Subcutaneous abdominal adipose tissue (tissue), 5 donors: ENCODE measurements around the gene IREB2.

Experiments used
- H3K27ac ChIP-seq: one replicate; pipeline ENCODE4 v1.7.0; 2013; ENCODE audit warnings: low read depth, mild to moderate bottlenecking, inconsistent platforms, low read length, moderate library complexity
- H3K27me3 ChIP-seq, 5 donors: one replicate each; pipeline ENCODE4 v1.7.0; 2013; ENCODE audit warnings: low read length in 5 of 5, inconsistent platforms in 1 of 5; ENCODE audit not compliant: control insufficient read depth in 5 of 5, insufficient read depth in 4 of 5
- H3K36me3 ChIP-seq, 5 donors: one replicate each; pipeline ENCODE4 v1.7.0; 2013; ENCODE audit warnings: low read length in 5 of 5; ENCODE audit not compliant: control insufficient read depth in 5 of 5, insufficient read depth in 5 of 5
- H3K4me1 ChIP-seq, 5 donors: one replicate each; pipeline ENCODE4 v1.7.0; 2013; ENCODE audit warnings: low read length in 5 of 5, mild to moderate bottlenecking in 3 of 5, moderate library complexity in 1 of 5; ENCODE audit not compliant: control insufficient read depth in 5 of 5, insufficient read depth in 5 of 5
- H3K4me3 ChIP-seq, 5 donors: one replicate each; pipeline ENCODE4 v1.7.0; 2013; ENCODE audit warnings: low read length in 5 of 5, low read depth in 1 of 5
- H3K9ac ChIP-seq, 5 donors: one replicate each; pipeline ENCODE4 v1.7.0; 2013; ENCODE audit warnings: low read length in 5 of 5, mild to moderate bottlenecking in 4 of 5, moderate library complexity in 3 of 5
- H3K9me3 ChIP-seq, 5 donors: one replicate each; pipeline ENCODE4 v1.7.0; 2013; ENCODE audit warnings: low read length in 5 of 5; ENCODE audit not compliant: control insufficient read depth in 5 of 5
- donor health status: healthy.
- donor health status: healthy.
- donor health status: healthy.
- donor health status: healthy.
- donor health status: healthy.

IREB2 gene

GRCh38 chr15:78437762-78438618 lies at the start of gene IREB2:
TSS of gene IREB2 (plus strand) at chr15:78438216. CDS start at chr15:78438338, 122 bp downstream.
- Histone ChIP-seq H3K36me3 (peaks cover 0 to 19% (median 13%) of the 10 kb centered on the region in 5 donors), H3K9me3 (no peaks in the 10 kb centered on the region), H3K9ac (peak within 1 kb of the TSS; percentile 97 to 100 (median 100)), H3K4me3 (peak within 1 kb of the TSS; percentile 75 to 93 (median 91)), H3K27ac (peak within 1 kb of the TSS; percentile 98), H3K4me1 (peaks cover 0 to 46% (median 39%) of the 10 kb centered on the region in 5 donors), H3K27me3 (no peaks in the 10 kb centered on the region)

GRCh38 chr15:78388865-78389264 lies 49.2 kb upstream of the IREB2 start:
- H3K4me3 ChIP-seq: no peak overlapping the region
- H3K27ac ChIP-seq: no peak overlapping the region
- peaks cover 0 to 17% (median 9%) of the 10 kb centered on the region in 5 donors for H3K27me3 ChIP-seq
- H3K9me3 ChIP-seq: no peaks in the 10 kb centered on the region
- H3K36me3 ChIP-seq: no peaks in the 10 kb centered on the region
- H3K9ac ChIP-seq: no peak overlapping the region
- H3K4me1 ChIP-seq: peaks cover 0 to 29% (median 20%) of the 10 kb centered on the region in 5 donors

DNA sequence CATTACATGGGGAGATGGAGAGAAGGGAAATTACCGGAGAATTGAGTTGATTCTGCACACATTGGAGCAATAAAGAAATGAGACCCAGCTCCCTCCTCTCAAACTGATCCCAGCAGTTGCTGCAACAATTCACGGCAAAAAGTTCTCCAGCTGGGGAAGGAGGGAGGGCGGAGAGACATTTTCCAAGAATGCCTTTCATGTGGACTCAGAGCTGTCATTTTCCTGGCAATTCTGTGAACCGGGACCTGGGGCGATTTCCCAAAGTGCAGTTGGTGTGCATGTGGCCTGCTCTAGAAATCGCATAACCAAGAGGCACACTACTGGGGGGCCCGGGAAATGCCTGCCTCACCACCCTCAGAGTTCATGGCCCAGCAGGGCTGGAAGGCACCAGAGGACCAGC lies 48.7 kb upstream of the IREB2 start:
- H3K9me3 ChIP-seq: no peaks in the 10 kb centered on the region
- H3K27ac ChIP-seq: no peak overlapping the region
- H3K4me3 ChIP-seq: no peak overlapping the region
- H3K27me3 ChIP-seq: peaks cover 0 to 15% (median 9%) of the 10 kb centered on the region in 5 donors
- no peaks in the 10 kb centered on the region for H3K36me3 ChIP-seq
- H3K9ac ChIP-seq: no peak overlapping the region
- peaks cover 0 to 29% (median 20%) of the 10 kb centered on the region in 5 donors for H3K4me1 ChIP-seq

DNA sequence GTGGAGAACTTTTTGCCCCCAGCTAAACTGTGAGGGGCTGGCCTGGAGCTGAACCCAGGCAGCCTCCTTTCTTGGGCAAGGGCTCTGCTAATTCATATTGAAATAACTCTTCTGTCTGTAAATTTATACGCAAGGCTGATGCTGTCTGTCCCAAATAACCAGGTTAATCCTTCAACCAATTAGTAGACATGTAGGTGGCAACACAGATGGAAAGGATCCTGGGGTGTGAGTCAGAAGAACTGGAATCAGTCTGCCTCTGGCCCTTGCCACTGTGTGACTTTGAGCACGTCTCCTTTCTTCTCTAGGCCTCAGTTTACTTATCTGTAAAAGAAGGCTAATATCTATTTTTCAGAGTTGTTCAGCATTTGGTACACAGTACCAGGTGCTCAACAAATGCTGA lies 48.3 kb upstream of the IREB2 start:
- H3K4me3 ChIP-seq: no peak overlapping the region
- no peaks in the 10 kb centered on the region for H3K36me3 ChIP-seq
- no peaks in the 10 kb centered on the region for H3K9me3 ChIP-seq
- H3K27me3 ChIP-seq: peaks cover 0 to 11% (median 6%) of the 10 kb centered on the region in 5 donors
- no peak overlapping the region for H3K27ac ChIP-seq
- no peak overlapping the region for H3K9ac ChIP-seq
- peaks cover 0 to 29% (median 20%) of the 10 kb centered on the region in 5 donors for H3K4me1 ChIP-seq

- Histone ChIP-seq H3K9ac (no peak overlapping the region), H3K27ac (no peak overlapping the region), H3K4me3 (no peak overlapping the region), H3K4me1 (peaks cover 0 to 29% (median 20%) of the 10 kb centered on the region in 5 donors), H3K9me3 (no peaks in the 10 kb centered on the region), H3K36me3 (no peaks in the 10 kb centered on the region), H3K27me3 (peaks cover 0 to 8% (median 5%) of the 10 kb centered on the region in 5 donors)
Observed at GRCh38 chr15:78390242-78390641, 47.8 kb upstream of the IREB2 start.

DNA sequence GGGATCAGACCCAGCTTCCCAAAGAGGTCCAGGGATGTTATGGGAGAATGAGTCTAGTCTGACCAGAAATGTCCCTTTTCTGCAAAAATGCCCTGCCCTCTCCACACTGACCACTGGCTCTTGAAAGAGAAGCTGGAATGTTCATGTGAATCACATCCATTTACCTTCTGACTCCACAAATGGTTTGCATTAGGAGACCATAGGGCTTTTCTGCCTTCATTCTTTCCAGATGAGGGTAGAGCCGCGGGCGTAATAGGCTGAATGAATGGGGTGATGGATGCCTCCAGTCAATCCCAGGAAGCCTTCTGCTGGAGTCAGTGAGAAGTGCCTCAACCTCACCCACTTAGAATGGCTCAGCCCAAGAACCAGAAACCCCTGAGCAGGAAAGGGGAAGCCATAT lies 47.2 kb upstream of the IREB2 start:
- H3K27ac ChIP-seq: no peak overlapping the region
- H3K27me3 ChIP-seq: peaks cover 0 to 8% (median 5%) of the 10 kb centered on the region in 5 donors
- no peaks in the 10 kb centered on the region for H3K9me3 ChIP-seq
- no peak overlapping the region for H3K4me3 ChIP-seq
- peaks cover 0 to 29% (median 20%) of the 10 kb centered on the region in 5 donors for H3K4me1 ChIP-seq
- no peak overlapping the region for H3K9ac ChIP-seq
- no peaks in the 10 kb centered on the region for H3K36me3 ChIP-seq

GRCh38 chr15:78391781-78392180 lies 46.2 kb upstream of the IREB2 start:
- no peaks in the 10 kb centered on the region for H3K27me3 ChIP-seq
- H3K36me3 ChIP-seq: no peaks in the 10 kb centered on the region
- H3K4me3 ChIP-seq: no peak overlapping the region
- no peak overlapping the region for H3K27ac ChIP-seq
- no peaks in the 10 kb centered on the region for H3K9me3 ChIP-seq
- peaks cover 0 to 34% (median 24%) of the 10 kb centered on the region in 5 donors for H3K4me1 ChIP-seq
- H3K9ac ChIP-seq: no peak overlapping the region

- no peaks in the 10 kb centered on the region for H3K27me3 ChIP-seq
- H3K9me3 ChIP-seq: no peaks in the 10 kb centered on the region
- H3K9ac ChIP-seq: no peak overlapping the region
- H3K36me3 ChIP-seq: no peaks in the 10 kb centered on the region
- peaks cover 3 to 38% (median 30%) of the 10 kb centered on the region in 5 donors for H3K4me1 ChIP-seq
- no peak overlapping the region for H3K4me3 ChIP-seq
- no peak overlapping the region for H3K27ac ChIP-seq
Observed at GRCh38 chr15:78392430-78392829, 45.6 kb upstream of the IREB2 start.

DNA sequence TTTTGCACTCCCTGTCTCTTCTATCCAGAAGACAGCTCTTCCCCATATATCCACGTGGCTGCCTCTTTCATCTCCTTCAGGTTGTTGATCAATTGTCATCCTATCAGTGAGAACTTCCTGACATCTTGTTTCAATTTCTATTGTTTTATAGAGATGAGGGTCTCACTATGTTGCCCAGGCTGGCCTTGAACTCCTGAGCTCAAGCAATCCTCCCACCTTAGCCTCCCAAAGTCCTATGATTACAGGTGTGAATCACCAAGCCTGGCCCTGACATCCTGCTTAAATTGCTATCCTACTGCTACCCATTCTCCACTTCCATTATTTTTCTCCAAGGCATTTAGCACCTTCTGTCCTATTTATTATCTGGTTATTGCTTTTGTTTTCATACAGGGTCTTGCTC lies 44.9 kb upstream of the IREB2 start:
- Histone ChIP-seq H3K4me1 (peaks cover 3 to 41% (median 32%) of the 10 kb centered on the region in 5 donors), H3K9me3 (no peaks in the 10 kb centered on the region), H3K36me3 (no peaks in the 10 kb centered on the region), H3K27me3 (no peaks in the 10 kb centered on the region), H3K9ac (no peak overlapping the region), H3K4me3 (no peak overlapping the region), H3K27ac (no peak overlapping the region)

GRCh38 chr15:78394026-78394425 lies 44.0 kb upstream of the IREB2 start:
- Histone ChIP-seq H3K27me3 (no peaks in the 10 kb centered on the region), H3K9ac (no peak overlapping the region), H3K27ac (no peak overlapping the region), H3K4me3 (no peak overlapping the region), H3K9me3 (no peaks in the 10 kb centered on the region), H3K36me3 (no peaks in the 10 kb centered on the region), H3K4me1 (peaks cover 2 to 46% (median 33%) of the 10 kb centered on the region in 5 donors)
